Kidney (tissue), 14 donors: Measurements from ENCODE around the gene PCDHGB3. TPM values are rescaled to one million over a fixed set of nuclear protein-coding genes. Genes with fewer than 3 reads are reported as not detected.
"Not testable (repeated sequence)": the region's sequence is repeated elsewhere in the genome, so short reads cannot be mapped to it uniquely, and the experiment has no call there.

Experiments used
- DNase-seq, 5 donors: peaks; one replicate each; pipeline ENCODE4 v3.0.0-alpha.2; 2013 to 2020
- FAIRE-seq: peaks from 2 replicates; lab custom pipeline; 2012; peaks lifted over from hg19 to GRCh38; lab: Jason Lieb, UNC
- H3K27ac ChIP-seq, 2 donors: one replicate each; pipeline ENCODE4 v1.7.0; 2013; ENCODE audit warnings: low read depth in 2 of 2, low read length in 2 of 2, inconsistent platforms in 1 of 2
- H3K27me3 ChIP-seq: one replicate; pipeline ENCODE4 v1.7.1; 2013; ENCODE audit warnings: low read length, inconsistent platforms; ENCODE audit not compliant: control insufficient read depth, insufficient read depth
- H3K36me3 ChIP-seq, 3 donors: one replicate each; pipeline versions ENCODE4 v1.7.0 to v1.7.1; 2013; ENCODE audit warnings: low read length in 3 of 3, control low read depth in 1 of 3, inconsistent platforms in 1 of 3; ENCODE audit not compliant: insufficient read depth in 3 of 3, control insufficient read depth in 2 of 3
- H3K4me1 ChIP-seq, 3 donors: one replicate each; pipeline versions ENCODE4 v1.7.0 to v1.7.1; 2013; ENCODE audit warnings: low read length in 3 of 3, inconsistent platforms in 1 of 3, low read depth in 1 of 3; ENCODE audit not compliant: control insufficient read depth in 2 of 3, insufficient read depth in 2 of 3
- H3K4me3 ChIP-seq, 3 donors: one replicate each; pipeline versions ENCODE4 v1.7.0 to v1.8.1; 2013; ENCODE audit warnings: low read length in 3 of 3, control low read depth in 1 of 3, inconsistent platforms in 1 of 3
- H3K9ac ChIP-seq, 3 donors: one replicate each; pipeline versions ENCODE4 v1.7.0 to v1.7.1; 2013; ENCODE audit warnings: low read length in 3 of 3, control low read depth in 1 of 3, inconsistent platforms in 1 of 3
- H3K9me3 ChIP-seq, 3 donors: one replicate each; pipeline versions ENCODE4 v1.7.0 to v1.7.1; 2013; ENCODE audit warnings: low read length in 3 of 3, control low read depth in 1 of 3, inconsistent platforms in 1 of 3; ENCODE audit not compliant: control insufficient read depth in 2 of 3, insufficient read depth in 1 of 3
- CTCF ChIP-seq: IDR thresholded peaks from 3 replicates; pipeline ENCODE4 v1.5.1; 2012; ENCODE audit warnings: mild to moderate bottlenecking, moderate library complexity, borderline replicate concordance; ENCODE audit not compliant: insufficient read depth; ENCODE audit errors: extremely low read depth
- intact Hi-C: fragments of 100-400 bp; cut with DNase I; formaldehyde crosslinking; loops from one replicate; pipeline ENCODE4 v1.11.1; 2022
- polyA plus RNA-seq: library from polyadenylated mRNA; stranded (reverse); fragments of 350-450 nt; fragmentation: Illumina TruSeq; extraction: RNeasy Lipid Tissue Mini Kit (QIAGEN cat#74804); gene quantifications from one replicate; pipeline ENCODE4 v1.2.3, GENCODE V29; 2014; ENCODE audit warnings: low read depth, low replicate concordance; ENCODE audit not compliant: insufficient read depth
- total RNA-seq: library from RNA; stranded (reverse); fragmentation: NEBNext Ultra II Directional; extraction: Animal tissue kit (Norgen Biotek cat#: 25700); gene quantifications from one replicate; pipeline ENCODE4 v1.2.1, GENCODE V29; 2021
- donor health status: control.
- donor health status: control.
- donor health status: control.
- donor health status: control.
- donor health status: control.
- donor health status: DM: yes; HTN: yes; CAD: no.
- donor health status: Normal renal cell carcinoma (clear cell type).

Gene PCDHGB3
- total and polyA plus RNA-seq, 2 donors from 2014 or later: 0.15 to 4.4 TPM

DNA sequence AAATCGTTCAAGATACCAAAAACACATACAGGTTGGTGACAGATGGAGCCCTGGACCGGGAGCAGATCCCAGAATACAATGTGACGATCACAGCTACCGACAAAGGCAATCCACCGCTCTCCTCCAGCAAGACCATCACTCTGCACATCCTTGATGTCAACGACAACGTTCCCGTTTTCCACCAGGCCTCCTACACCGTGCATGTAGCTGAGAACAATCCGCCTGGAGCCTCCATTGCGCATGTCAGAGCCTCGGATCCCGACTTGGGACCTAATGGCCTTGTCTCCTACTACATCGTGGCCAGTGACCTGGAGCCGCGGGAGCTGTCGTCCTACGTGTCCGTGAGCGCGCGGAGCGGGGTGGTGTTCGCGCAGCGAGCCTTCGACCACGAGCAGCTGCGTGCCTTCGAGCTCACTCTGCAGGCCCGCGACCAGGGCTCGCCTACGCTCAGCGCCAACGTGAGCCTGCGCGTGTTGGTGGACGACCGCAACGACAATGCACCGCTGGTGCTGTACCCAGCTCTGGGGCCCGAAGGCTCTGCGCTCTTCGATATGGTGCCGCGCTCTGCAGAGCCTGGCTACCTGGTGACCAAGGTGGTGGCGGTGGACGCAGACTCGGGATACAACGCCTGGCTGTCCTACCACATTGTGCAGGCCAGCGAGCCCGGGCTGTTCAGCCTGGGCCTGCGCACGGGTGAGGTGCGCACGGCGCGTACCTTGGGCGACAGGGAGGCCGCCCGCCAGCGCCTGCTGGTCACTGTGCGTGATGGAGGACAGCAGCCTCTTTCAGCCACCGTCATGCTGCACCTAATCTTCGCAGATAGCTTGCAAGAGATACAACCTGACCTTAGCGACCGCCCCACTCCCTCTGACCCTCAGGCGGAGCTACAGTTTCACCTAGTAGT, 1.8 kb downstream of the PCDHGB3 start:
- no peak for FAIRE-seq
- peak overlapping the region in 1 of 3 donors; percentile 16 for H3K4me3 ChIP-seq
- no peak overlapping the region for H3K27ac ChIP-seq
- no peaks in the 10 kb centered on the region for H3K27me3 ChIP-seq
- H3K4me1 ChIP-seq: no peaks in the 10 kb centered on the region
- no peaks in the 10 kb centered on the region for H3K36me3 ChIP-seq
- H3K9me3 ChIP-seq: peaks cover 2 to 58% (median 24%) of the 10 kb centered on the region in 3 donors
- no peak for TF ChIP-seq CTCF
- no peak overlapping the region for H3K9ac ChIP-seq
- intact Hi-C loops: no loop called here
- no peak for DNase-seq

GRCh38 chr5:141373673-141374317, 3.8 kb downstream of the PCDHGB3 start, which contains the start of gene PCDHGA6:
Gene PCDHGA6 (plus strand): TSS chr5:141373891. CDS start chr5:141374084, 193 bp downstream.
- peaks cover 2 to 62% (median 23%) of the 10 kb centered on the region in 3 donors for H3K9me3 ChIP-seq
- FAIRE-seq (no peak), DNase-seq (peak in 2 of 5 donors; percentile 17 to 41)
- intact Hi-C loops: no loop called here
- H3K4me3 ChIP-seq: peak within 1 kb of the TSS in 2 of 3 donors; percentile 46 to 48
- H3K27ac ChIP-seq: no peak within 1 kb of the TSS
- TF ChIP-seq CTCF: peak; percentile 19
- no peak within 1 kb of the TSS for H3K9ac ChIP-seq
- no peaks in the 10 kb centered on the region for H3K36me3 ChIP-seq
- no peaks in the 10 kb centered on the region for H3K27me3 ChIP-seq
- H3K4me1 ChIP-seq: no peaks in the 10 kb centered on the region

GRCh38 chr5:141374627-141375026, 4.6 kb downstream of the PCDHGB3 start:
- Histone ChIP-seq H3K4me3 (peak overlapping the region in 1 of 3 donors; percentile 48), H3K9me3 (peaks cover 2 to 67% (median 18%) of the 10 kb centered on the region in 3 donors), H3K36me3 (no peaks in the 10 kb centered on the region), H3K27me3 (no peaks in the 10 kb centered on the region), H3K4me1 (no peaks in the 10 kb centered on the region), H3K9ac (no peak overlapping the region), H3K27ac (no peak overlapping the region)
- FAIRE-seq: no peak
- DNase-seq: no peak
- intact Hi-C loops: no loop called here
- no peak for TF ChIP-seq CTCF

- H3K4me1 ChIP-seq, intact Hi-C loops, H3K27me3 ChIP-seq, H3K4me3 ChIP-seq, FAIRE-seq, H3K9ac ChIP-seq, H3K27ac ChIP-seq, H3K36me3 ChIP-seq, DNase-seq: not testable (repeated sequence)
- peaks cover 2 to 61% (median 18%) of the 10 kb centered on the region in 3 donors for H3K9me3 ChIP-seq
Observed at GRCh38 chr5:141375444-141376155, 5.6 kb downstream of the PCDHGB3 start.
